HepG2 (cell line): ENCODE data around the gene UBALD1. TPM values are rescaled to one million over a fixed set of nuclear protein-coding genes. Genes with fewer than 3 reads are reported as not detected.
"Not testable (repeated sequence)": the region's sequence is repeated elsewhere in the genome, so short reads cannot be mapped to it uniquely, and the experiment has no call there.

Source experiments
- ATAC-seq: fragments of 200-7000 bp; cut with Tn5 transposase; 3 replicates; pipeline ENCODE4 v1.9.1; 2020; ENCODE audit warnings: mild to moderate bottlenecking, moderate library complexity
- BruUV-seq: library from RNA; stranded (reverse); fragments of 400-500 nt; replicated peaks from 2 replicates; lab custom pipeline; 2021; lab: Mats Ljungman, UMichigan
- CTCF ChIA-PET: fragments of 300-600 bp; formaldehyde crosslinking; extraction: SDS; loops from one replicate; lab custom pipeline; 2021; ENCODE audit warnings: low total read pairs, inconsistent platforms, low intra/inter-chr PET ratio; lab: Yijun Ruan, JAX
- POLR2A ChIA-PET: fragments of 350-600 bp; sonication (Branson Sonifier 250); formaldehyde crosslinking; loops from one replicate; lab custom pipeline; 2020; ENCODE audit warnings: antibody characterized with exemption, inconsistent platforms; lab: Yijun Ruan, JAX
- DNase-seq: peaks from one replicate; pipeline ENCODE4 v3.0.0-alpha.2; 2015; ENCODE audit warnings: low spot score
- FAIRE-seq: peaks from 3 replicates; lab custom pipeline; 2011; peaks lifted over from hg19 to GRCh38; lab: Jason Lieb, UNC
- H2AFZ ChIP-seq: one replicate; pipeline ENCODE4 v1.6.1; 2011; ENCODE audit warnings: low read length, inconsistent platforms
- H3K27ac ChIP-seq: fragments of 300-600 bp; 3 replicates; pipeline ENCODE4 v1.8.0; 2011; ENCODE audit warnings: mixed run types, mild to moderate bottlenecking, mixed read lengths, low read length, inconsistent platforms; ENCODE audit not compliant: insufficient read depth; ENCODE audit errors: extremely low read length
- H3K27me3 ChIP-seq, 2 experiments: fragments of 200-600 bp in 1 of 2; 2 replicates in 1 of 2; 3 replicates in 1 of 2; pipeline versions ENCODE4 v1.6.0 to v1.8.0; 2011; ENCODE audit warnings: low read length in 2 of 2, mild to moderate bottlenecking in 2 of 2, moderate library complexity in 2 of 2, inconsistent platforms in 1 of 2; ENCODE audit not compliant: insufficient read depth in 2 of 2, control insufficient read depth in 1 of 2
- H3K36me3 ChIP-seq, 2 experiments: fragments of 200-600 bp in 1 of 2; replicated peaks in 1 of 2; 2 replicates in 1 of 2; 3 replicates in 1 of 2; pipeline versions ENCODE4 v1.5.1 to v1.8.0; 2011; ENCODE audit warnings: low read length in 2 of 2, inconsistent platforms in 1 of 2; ENCODE audit not compliant: insufficient read depth in 2 of 2, control insufficient read depth in 1 of 2
- H3K4me1 ChIP-seq: 2 replicates; pipeline ENCODE4 v1.5.1; 2012; ENCODE audit warnings: low read length, inconsistent platforms; ENCODE audit not compliant: insufficient read depth
- H3K4me2 ChIP-seq: 2 replicates; pipeline ENCODE4 v1.6.0; 2011; ENCODE audit warnings: low read depth, low read length, inconsistent platforms
- H3K4me3 ChIP-seq, 3 experiments: fragments of 200-600 bp in 1 of 3; sonication (generic), shearing (Covaris generic) in 1 of 3; replicated peaks in 1 of 3; 2 replicates each; pipeline ENCODE4 v1.5.1; 2011 to 2016; ENCODE audit warnings: low read length in 3 of 3, inconsistent platforms in 2 of 3, low read depth in 2 of 3, mild to moderate bottlenecking in 2 of 3, control low read depth in 1 of 3, mixed read lengths in 1 of 3; ENCODE audit not compliant: insufficient read depth in 1 of 3
- H3K79me2 ChIP-seq: one replicate; pipeline ENCODE4 v1.6.1; 2011; ENCODE audit warnings: low read length, inconsistent platforms; ENCODE audit not compliant: insufficient read depth
- H3K9ac ChIP-seq: 2 replicates; pipeline ENCODE4 v1.6.0; 2011; ENCODE audit warnings: mild to moderate bottlenecking, low read depth, low read length, inconsistent platforms; ENCODE audit not compliant: insufficient read depth
- H3K9me3 ChIP-seq: 2 replicates; pipeline ENCODE4 v1.5.1; 2012; ENCODE audit warnings: mild to moderate bottlenecking, low read length
- H4K20me1 ChIP-seq: 2 replicates; pipeline ENCODE4 v1.6.0; 2011; ENCODE audit warnings: inconsistent platforms, mild to moderate bottlenecking, low read length, moderate library complexity; ENCODE audit not compliant: insufficient read depth
- ARID3A ChIP-seq: IDR thresholded peaks from 2 replicates; pipeline ENCODE4 v1.6.1; 2012; ENCODE audit warnings: low read depth, low read length, improper control_type of control experiment
- ATF2 ChIP-seq: sonication (generic); formaldehyde crosslinking; IDR thresholded peaks from 2 replicates; pipeline ENCODE4 v1.4.0; 2020; ENCODE audit warnings: missing genetic modification reagents
- BHLHE40 ChIP-seq: IDR thresholded peaks from 2 replicates; pipeline ENCODE4 v1.6.1; 2011; ENCODE audit warnings: low read length, improper control_type of control experiment
- GATAD2A ChIP-seq: IDR thresholded peaks from 2 replicates; pipeline ENCODE4 v1.6.1; 2016
- MAX ChIP-seq: IDR thresholded peaks from 2 replicates; pipeline ENCODE4 v1.6.1; 2012; ENCODE audit warnings: inconsistent platforms
- PATZ1 ChIP-seq: sonication (generic); formaldehyde crosslinking; IDR thresholded peaks from 2 replicates; pipeline ENCODE4 v1.4.0; 2020; ENCODE audit warnings: missing genetic modification reagents
- RXRA ChIP-seq: sonication (generic); formaldehyde crosslinking; IDR thresholded peaks from 2 replicates; pipeline ENCODE4 v1.5.1; 2020; ENCODE audit warnings: missing genetic modification reagents
- SMC3 ChIP-seq: IDR thresholded peaks from 2 replicates; pipeline ENCODE4 v1.6.1; 2011; ENCODE audit warnings: low read length, improper control_type of control experiment
- STAG1 ChIP-seq: sonication (generic); formaldehyde crosslinking; IDR thresholded peaks from 2 replicates; pipeline ENCODE4 v1.4.0; 2020; ENCODE audit warnings: missing genetic modification reagents
- XRCC5 ChIP-seq: fragments of 200-400 bp; formaldehyde crosslinking; optimal IDR thresholded peaks from 2 replicates; pipeline ENCODE3; 2017; ENCODE audit warnings: mild to moderate bottlenecking, low read length
- ZBTB38 ChIP-seq: sonication (generic); formaldehyde crosslinking; IDR thresholded peaks from 2 replicates; pipeline ENCODE4 v1.5.1; 2020; ENCODE audit warnings: mild to moderate bottlenecking, missing genetic modification reagents
- ZNF614 ChIP-seq: IDR thresholded peaks from 2 replicates; pipeline ENCODE4 v1.6.1; 2018; ENCODE audit warnings: missing biosample characterization, missing genetic modification reagents, inconsistent platforms, borderline replicate concordance
- ZNF792 ChIP-seq: IDR thresholded peaks from 2 replicates; pipeline ENCODE4 v1.6.1; 2016
- WGBS: methylation state at CpG from one replicate; pipeline ENCODE4 v1.1.6; 2017; ENCODE audit warnings: low lambda C conversion rate; 5-methylcytosine and 5-hydroxymethylcytosine counted together
- in situ Hi-C: cut with HindIII; loops from 2 replicates; pipeline ENCODE4 v1.10.0; 2017; ENCODE audit warnings: low pct_unique_long_range_greater_than_20kb; ENCODE audit not compliant: extremely low pct_ligation_motif_present
- intact Hi-C: fragments of 100-400 bp; cut with micrococcal nuclease; formaldehyde crosslinking; loops from one replicate; pipeline ENCODE4 v1.10.0; 2022; ENCODE audit not compliant: unreplicated experiment
- polyA plus RNA-seq, 8 experiments: library from polyadenylated mRNA; depleted of rRNA in 3 of 8; stranded (reverse) in 7 of 8; unstranded in 1 of 8; fragments of >200 nt; fragmentation: Illumina TruSeq in 4 of 8; extraction: Trizol in 4 of 8; gene quantifications; 2 replicates each; pipeline versions ENCODE4 v1.2.1 to v1.2.3, GENCODE V29; 2011 to 2016; ENCODE audit warnings: low read depth in 4 of 8, missing spikeins in 1 of 8, mixed read lengths in 1 of 8; ENCODE audit not compliant: insufficient read depth in 1 of 8
- total RNA-seq, 5 experiments: library from RNA; depleted of rRNA; stranded (reverse); fragments of >200 nt; fragmentation: Illumina TruSeq; extraction: Trizol; gene quantifications; 2 replicates each; pipeline ENCODE4 v1.2.3, GENCODE V29; 2016; ENCODE audit warnings: low read depth in 1 of 5

UBALD1 gene
- total and polyA plus RNA-seq, 2 of the 13 experiments (the other 11 are each of a cell fraction or from before 2014, with no cell fraction given): 6.8 to 12.3 TPM

- in situ Hi-C loops, H3K27ac ChIP-seq, H3K9ac ChIP-seq, H3K9me3 ChIP-seq, H2AFZ ChIP-seq, H3K4me3 ChIP-seq, BruUV-seq, CTCF ChIA-PET, H3K27me3 ChIP-seq, H3K4me2 ChIP-seq, H4K20me1 ChIP-seq, intact Hi-C loops: not testable (repeated sequence)
- WGBS: 85% methylated on average over 14 of the region's 15 CpGs
- FAIRE-seq: peak; percentile 60
- peaks cover 30% of the 10 kb centered on the region for H3K79me2 ChIP-seq
- POLR2A ChIA-PET: interaction anchor here (1.2 to 2.5 kb wide), 2 partner anchors 13 to 34 kb away, joined by 5 to 9 read pairs; no protein-coding TSS in a partner anchor
- H3K4me1 ChIP-seq: peaks cover 52% of the 10 kb centered on the region
- peaks cover 17 to 36% of the 10 kb centered on the region in 2 experiments; a peak in 4 of 5 replicates for H3K36me3 ChIP-seq
- peak; percentile 72 for DNase-seq
- peak; percentile 74 for ATAC-seq
- TF ChIP-seq SMC3 (0 out of 2 replicates have a peak, but pooled peaks have one; percentile 22), ZBTB38 (CRISPR knock-in tag) (peak; percentile 81), ZNF792 (CRISPR knock-in tag) (0 out of 2 replicates have a peak, but pooled peaks have one; percentile 22), XRCC5 (peak; percentile 92), PATZ1 (CRISPR knock-in tag) (0 out of 2 replicates have a peak, but pooled peaks have one; percentile 43), STAG1 (CRISPR knock-in tag) (peak; percentile 65), ARID3A (0 out of 2 replicates have a peak, but pooled peaks have one; percentile 27), ZNF614 (peak; percentile 27; the same call in 1 of the 2 replicates), MAX (peak; percentile 61), GATAD2A (CRISPR knock-in tag) (0 out of 2 replicates have a peak, but pooled peaks have one; percentile 29), ATF2 (0 out of 2 replicates have a peak, but pooled peaks have one; percentile 37), BHLHE40 (peak; percentile 97), RXRA (CRISPR knock-in tag) (peak; percentile 36; the same call in 1 of the 2 replicates)
These were observed 35.9 kb upstream of the UBALD1 start for GRCh38 chr16:4650443-4651074.
